H9 (cell line): Measurements from ENCODE around the gene RAB11FIP5. TPM values are rescaled to one million over a fixed set of nuclear protein-coding genes. Genes with fewer than 3 reads are reported as not detected.

Source experiments
- DNase-seq: peaks from one replicate; pipeline ENCODE4 v3.0.0-alpha.2; 2017
- H2AFZ ChIP-seq: one replicate; pipeline ENCODE4 v1.6.1; 2013; ENCODE audit warnings: mild to moderate bottlenecking, low read length, control low read depth, moderate library complexity
- H2AK5ac ChIP-seq: 2 replicates; pipeline ENCODE4 v1.6.1; 2013; ENCODE audit warnings: low read length, control low read depth, mixed read lengths; ENCODE audit not compliant: insufficient read length
- H2BK120ac ChIP-seq: one replicate; pipeline ENCODE4 v1.6.1; 2013; ENCODE audit warnings: low read depth, mild to moderate bottlenecking, low read length, control low read depth, inconsistent platforms; ENCODE audit not compliant: poor library complexity, severe bottlenecking
- H2BK12ac ChIP-seq: 2 replicates; pipeline ENCODE4 v1.6.1; 2013; ENCODE audit warnings: low read length, control low read depth, mixed read lengths, low read depth; ENCODE audit not compliant: insufficient read length
- H2BK15ac ChIP-seq: 2 replicates; pipeline ENCODE4 v1.6.1; 2013; ENCODE audit warnings: low read depth, low read length, control low read depth
- H2BK20ac ChIP-seq: one replicate; pipeline ENCODE4 v1.6.1; 2013; ENCODE audit warnings: low read depth, mild to moderate bottlenecking, low read length, control low read depth, inconsistent platforms; ENCODE audit not compliant: poor library complexity, severe bottlenecking
- H2BK5ac ChIP-seq: 2 replicates; pipeline ENCODE4 v1.6.1; 2013; ENCODE audit warnings: low read length, control low read depth, mixed read lengths; ENCODE audit not compliant: insufficient read length
- H3K14ac ChIP-seq: 2 replicates; pipeline ENCODE4 v1.6.1; 2013; ENCODE audit warnings: low read length, control low read depth; ENCODE audit not compliant: insufficient read depth
- H3K18ac ChIP-seq: 2 replicates; pipeline ENCODE4 v1.6.1; 2013; ENCODE audit warnings: low read depth, mild to moderate bottlenecking, mixed read lengths, low read length, control low read depth; ENCODE audit not compliant: insufficient read length
- H3K23ac ChIP-seq: 2 replicates; pipeline ENCODE4 v1.6.1; 2013; ENCODE audit warnings: low read length, control low read depth, mixed read lengths, low read depth; ENCODE audit not compliant: insufficient read length
- H3K23me2 ChIP-seq: 2 replicates; pipeline ENCODE4 v1.6.1; 2013; ENCODE audit warnings: low read depth, mild to moderate bottlenecking, mixed read lengths, low read length, control low read depth; ENCODE audit not compliant: insufficient read length, poor library complexity, severe bottlenecking
- H3K27ac ChIP-seq: 2 replicates; pipeline ENCODE4 v1.5.1; 2013; ENCODE audit warnings: low read length, control low read depth, mixed read lengths, low read depth; ENCODE audit not compliant: insufficient read length
- H3K27me3 ChIP-seq: 2 replicates; pipeline ENCODE4 v1.6.1; 2013; ENCODE audit warnings: low read length, control low read depth, inconsistent platforms; ENCODE audit not compliant: insufficient read depth
- H3K4ac ChIP-seq: 2 replicates; pipeline ENCODE4 v1.6.1; 2013; ENCODE audit warnings: low read depth, mild to moderate bottlenecking, control low read depth, inconsistent platforms, low read length, moderate library complexity
- H3K4me1 ChIP-seq: 2 replicates; pipeline ENCODE4 v1.6.1; 2013; ENCODE audit warnings: low read length, control low read depth, inconsistent platforms; ENCODE audit not compliant: insufficient read depth
- H3K4me2 ChIP-seq: 2 replicates; pipeline ENCODE4 v1.6.1; 2013; ENCODE audit warnings: low read length, control low read depth, mixed read lengths; ENCODE audit not compliant: insufficient read length, insufficient read depth
- H3K56ac ChIP-seq: 2 replicates; pipeline ENCODE4 v1.6.1; 2013; ENCODE audit warnings: low read depth, mild to moderate bottlenecking, mixed read lengths, low read length, control low read depth; ENCODE audit not compliant: insufficient read length
- H3K79me1 ChIP-seq: 2 replicates; pipeline ENCODE4 v1.6.1; 2013; ENCODE audit warnings: low read depth, mild to moderate bottlenecking, moderate library complexity, low read length, control low read depth, inconsistent platforms; ENCODE audit not compliant: insufficient read depth, poor library complexity, severe bottlenecking
- H3K79me2 ChIP-seq: 2 replicates; pipeline ENCODE4 v1.6.1; 2013; ENCODE audit warnings: low read length, control low read depth, inconsistent platforms; ENCODE audit not compliant: insufficient read depth
- H3K9ac ChIP-seq: 2 replicates; pipeline ENCODE4 v1.6.1; 2013; ENCODE audit warnings: low read length, control low read depth, mixed read lengths; ENCODE audit not compliant: insufficient read length; ENCODE audit errors: extremely low read depth
- H3K9me3 ChIP-seq: one replicate; pipeline ENCODE4 v1.6.1; 2013; ENCODE audit warnings: low read depth, low read length, inconsistent platforms; ENCODE audit not compliant: control insufficient read depth
- H3T11ph ChIP-seq: one replicate; pipeline ENCODE4 v1.6.1; 2013; ENCODE audit warnings: mild to moderate bottlenecking, low read length, control low read depth, inconsistent platforms
- H4K20me1 ChIP-seq: one replicate; pipeline ENCODE4 v1.6.1; 2013; ENCODE audit not compliant: control insufficient read depth, insufficient read length, insufficient read depth
- H4K5ac ChIP-seq: 2 replicates; pipeline ENCODE4 v1.6.1; 2013; ENCODE audit warnings: low read depth, mild to moderate bottlenecking, mixed read lengths, low read length, control low read depth; ENCODE audit not compliant: insufficient read length
- H4K8ac ChIP-seq: replicated peaks from 2 replicates; pipeline ENCODE4 v1.6.1; 2013; ENCODE audit warnings: low read length, control low read depth, mixed read lengths, low read depth; ENCODE audit not compliant: insufficient read length
- H4K91ac ChIP-seq: 2 replicates; pipeline ENCODE4 v1.6.1; 2013; ENCODE audit warnings: low read depth, mild to moderate bottlenecking, moderate library complexity, mixed read lengths, low read length, control low read depth; ENCODE audit not compliant: insufficient read length
- H3K27ac Mint-ChIP-seq, 3 experiments: 2 replicates in 2 of 3; 3 replicates in 1 of 3; pipeline ENCODE4 v1.8.0; 2020 to 2021; ENCODE audit warnings: mixed read lengths in 3 of 3, mild to moderate bottlenecking in 1 of 3, moderate library complexity in 1 of 3
- H3K27me3 Mint-ChIP-seq: 2 replicates; pipeline ENCODE4 v1.8.0; 2021; ENCODE audit warnings: low read depth, mild to moderate bottlenecking, moderate library complexity, mixed read lengths
- H3K36me3 Mint-ChIP-seq, 3 experiments: 2 replicates in 2 of 3; 3 replicates in 1 of 3; pipeline ENCODE4 v1.8.0; 2020 to 2021; ENCODE audit warnings: low read depth in 3 of 3, mixed read lengths in 3 of 3; ENCODE audit not compliant: insufficient read depth in 1 of 3
- H3K4me1 Mint-ChIP-seq, 2 experiments: 2 replicates each; pipeline ENCODE4 v1.8.0; 2020; ENCODE audit warnings: mixed read lengths in 2 of 2
- H3K4me3 Mint-ChIP-seq, 2 experiments: 2 replicates in 1 of 2; 3 replicates in 1 of 2; pipeline ENCODE4 v1.8.0; 2020 to 2021; ENCODE audit warnings: mild to moderate bottlenecking in 2 of 2, mixed read lengths in 2 of 2, moderate library complexity in 1 of 2
- H3K9me3 Mint-ChIP-seq, 2 experiments: 2 replicates in 1 of 2; 3 replicates in 1 of 2; pipeline ENCODE4 v1.8.0; 2020; ENCODE audit warnings: mild to moderate bottlenecking in 2 of 2, mixed read lengths in 2 of 2, moderate library complexity in 1 of 2
- CTCF ChIP-seq: fragments of 200-600 bp; sonication (generic); conservative IDR thresholded peaks from 3 replicates; pipeline ENCODE4 v1.8.0; 2021; ENCODE audit warnings: antibody characterized with exemption, mild to moderate bottlenecking
- WGBS: extraction: QIAGEN DNeasy Blood & Tissue Kit; methylation state at CpG from one replicate; pipeline ENCODE4 v1.1.7; 2013; ENCODE audit warnings: missing lambda C conversion rate, low lambda C conversion rate, mixed read lengths; ENCODE audit not compliant: insufficient read length; ENCODE audit errors: extremely low coverage; 5-methylcytosine and 5-hydroxymethylcytosine counted together
- total RNA-seq: library from RNA; stranded (reverse); gene quantifications from 2 replicates; pipeline ENCODE4 v1.2.1, GENCODE V29; 2021

RAB11FIP5 gene
- total RNA-seq, 1 experiment from 2014 or later, result 7.1 TPM

- Mint-ChIP-seq H3K9me3 (no peaks in the 10 kb centered on the region), H3K36me3 (peaks cover 0 to 4% (median 0%) of the 10 kb centered on the region in 3 experiments; a peak in 3 of 7 replicates), H3K4me3 (no peak overlapping the region), H3K27ac (no peak overlapping the region), H3K27me3 (peaks cover 3% of the 10 kb centered on the region; the same call in 1 of the 2 replicates), H3K4me1 (peaks cover 16 to 25% of the 10 kb centered on the region in 2 experiments)
- Histone ChIP-seq H2AK5ac (no peak overlapping the region), H4K8ac (no peak overlapping the region), H3K56ac (no peak overlapping the region), H3K4ac (no peak overlapping the region), H3K79me1 (no peaks in the 10 kb centered on the region), H4K5ac (no peak overlapping the region), H3K9ac (no peak overlapping the region), H2BK12ac (no peak overlapping the region), H3K18ac (no peak overlapping the region), H2AFZ (no peak overlapping the region), H2BK120ac (no peak overlapping the region), H2BK5ac (no peak overlapping the region), H4K20me1 (no peaks in the 10 kb centered on the region), H3K27ac (no peak overlapping the region), H3K79me2 (no peaks in the 10 kb centered on the region; the same call in 1 of the 2 replicates), H4K91ac (no peak overlapping the region), H3K4me2 (no peak overlapping the region), H2BK15ac (no peak overlapping the region), H3T11ph (no peak overlapping the region), H3K4me1 (peaks cover 3% of the 10 kb centered on the region; the same call in 1 of the 2 replicates), H3K9me3 (no peaks in the 10 kb centered on the region), H2BK20ac (no peak overlapping the region), H3K23me2 (no peaks in the 10 kb centered on the region), H3K23ac (no peak overlapping the region), H3K27me3 (no peaks in the 10 kb centered on the region), H3K14ac (no peak overlapping the region)
- WGBS, result no CpG with 5 or more reads among the region's 3 CpGs
- TF ChIP-seq CTCF, result no peak
- no peak for DNase-seq
Observed at GRCh38 chr2:73104933-73105332, 7.8 kb downstream of the RAB11FIP5 start.
